Thymus (tissue), 11 donors: ENCODE results near the gene FIBCD1. TPM values are rescaled to one million over a fixed set of nuclear protein-coding genes. Genes with fewer than 3 reads are reported as not detected.

ENCODE experiments used
- DNase-seq, 9 donors: peaks; one replicate each; pipeline ENCODE4 v3.0.0-alpha.2; 2013; ENCODE audit warnings: low spot score in 9 of 9, low read depth in 6 of 9, missing footprints in 1 of 9
- H3K27ac ChIP-seq, 2 donors: one replicate each; pipeline ENCODE4 v1.5.1; 2013; ENCODE audit warnings: control low read depth in 1 of 2, low read depth in 1 of 2, low read length in 1 of 2, mild to moderate bottlenecking in 1 of 2, moderate library complexity in 1 of 2
- H3K27me3 ChIP-seq, 2 donors: one replicate each; pipeline ENCODE4 v1.5.1; 2013; ENCODE audit warnings: low read length in 1 of 2; ENCODE audit not compliant: control insufficient read depth in 2 of 2, insufficient read depth in 1 of 2
- H3K36me3 ChIP-seq, 2 donors: one replicate each; pipeline ENCODE4 v1.5.1; 2013; ENCODE audit warnings: low read length in 1 of 2, mild to moderate bottlenecking in 1 of 2, moderate library complexity in 1 of 2; ENCODE audit not compliant: control insufficient read depth in 2 of 2, insufficient read depth in 2 of 2
- H3K4me1 ChIP-seq, 2 donors: one replicate each; pipeline ENCODE4 v1.5.1; 2013; ENCODE audit warnings: low read length in 2 of 2; ENCODE audit not compliant: control insufficient read depth in 2 of 2, insufficient read depth in 2 of 2
- H3K4me3 ChIP-seq, 2 donors: one replicate each; pipeline ENCODE4 v1.5.1; 2013; ENCODE audit warnings: low read length in 2 of 2, control low read depth in 1 of 2, mild to moderate bottlenecking in 1 of 2
- H3K9me3 ChIP-seq, 2 donors: one replicate each; pipeline ENCODE4 v1.5.1; 2013; ENCODE audit warnings: low read length in 1 of 2, mild to moderate bottlenecking in 1 of 2; ENCODE audit not compliant: control insufficient read depth in 2 of 2, insufficient read depth in 1 of 2
- WGBS: extraction: QIAGEN DNeasy Blood & Tissue Kit; methylation state at CpG from one replicate; pipeline ENCODE4 v1.1.7; 2013; 5-methylcytosine and 5-hydroxymethylcytosine counted together
- polyA plus RNA-seq: library from polyadenylated mRNA; stranded (reverse); fragments of 200-250 nt; gene quantifications from one replicate; pipeline ENCODE4 v1.2.3, GENCODE V29; 2013
- total RNA-seq: library from RNA; stranded (reverse); fragments of 120-200 nt; gene quantifications from one replicate; pipeline ENCODE4 v1.2.4, GENCODE V29; 2013
- donor health status: healthy.

The FIBCD1 gene
- total and polyA plus RNA-seq, 2 donors: 0.05 to 0.09 TPM

- DNase-seq: no peak
- Histone ChIP-seq H3K4me3 (no peak overlapping the region), H3K9me3 (no peaks in the 10 kb centered on the region), H3K27ac (no peak overlapping the region), H3K36me3 (no peaks in the 10 kb centered on the region), H3K4me1 (no peaks in the 10 kb centered on the region), H3K27me3 (peaks cover 0 to 32% of the 10 kb centered on the region in 2 donors)
- WGBS: 86% methylated on average over 31 of the region's 31 CpGs
Observed at GRCh38 chr9:130921989-130922892, 16.8 kb downstream of the FIBCD1 start.

- Histone ChIP-seq H3K27me3 (peaks cover 0 to 35% of the 10 kb centered on the region in 2 donors), H3K27ac (no peak overlapping the region), H3K4me3 (no peak overlapping the region), H3K4me1 (no peaks in the 10 kb centered on the region), H3K36me3 (no peaks in the 10 kb centered on the region), H3K9me3 (no peaks in the 10 kb centered on the region)
- 76% methylated on average over 29 of the region's 29 CpGs for WGBS
- DNase-seq: no peak
Observed at GRCh38 chr9:130921300-130921988, 17.6 kb downstream of the FIBCD1 start.

- 89% methylated on average over 14 of the region's 14 CpGs for WGBS
- no peak for DNase-seq
Observed at GRCh38 chr9:130920762-130921299, 18.2 kb downstream of the FIBCD1 start.

GRCh38 chr9:130920233-130920632 is 18.8 kb downstream of the FIBCD1 start:
- Histone ChIP-seq H3K27ac (no peak overlapping the region), H3K27me3 (peaks cover 0 to 26% of the 10 kb centered on the region in 2 donors), H3K4me3 (no peak overlapping the region), H3K36me3 (no peaks in the 10 kb centered on the region), H3K4me1 (no peaks in the 10 kb centered on the region), H3K9me3 (no peaks in the 10 kb centered on the region)
- WGBS: 97% methylated on average over 8 of the region's 8 CpGs
- DNase-seq: no peak

More at GRCh38 chr9:130920762-130921299, 18.2 kb downstream of the FIBCD1 start:
- peaks cover 0 to 31% of the 10 kb centered on the region in 2 donors for H3K27me3 ChIP-seq
- no peaks in the 10 kb centered on the region for H3K36me3 ChIP-seq
- no peak overlapping the region for H3K27ac ChIP-seq
- no peaks in the 10 kb centered on the region for H3K4me1 ChIP-seq
- no peaks in the 10 kb centered on the region for H3K9me3 ChIP-seq
- H3K4me3 ChIP-seq: no peak overlapping the region

GRCh38 chr9:130919559-130920145 is 19.4 kb downstream of the FIBCD1 start:
- H3K27me3 ChIP-seq: peaks cover 0 to 25% of the 10 kb centered on the region in 2 donors
- H3K4me1 ChIP-seq: no peaks in the 10 kb centered on the region
- H3K9me3 ChIP-seq: no peaks in the 10 kb centered on the region
- no peaks in the 10 kb centered on the region for H3K36me3 ChIP-seq
- no peak for DNase-seq
- no peak overlapping the region for H3K4me3 ChIP-seq
- no peak overlapping the region for H3K27ac ChIP-seq
- WGBS: 75% methylated on average over 14 of the region's 14 CpGs

- Histone ChIP-seq H3K27me3 (peaks cover 0 to 27% of the 10 kb centered on the region in 2 donors), H3K9me3 (no peaks in the 10 kb centered on the region), H3K27ac (no peak overlapping the region), H3K4me1 (no peaks in the 10 kb centered on the region), H3K36me3 (no peaks in the 10 kb centered on the region), H3K4me3 (no peak overlapping the region)
- 91% methylated on average over 33 of the region's 33 CpGs for WGBS
- DNase-seq: no peak
Observed at GRCh38 chr9:130918826-130919558, 20.1 kb downstream of the FIBCD1 start.

- DNase-seq: no peak
- Histone ChIP-seq H3K4me1 (no peaks in the 10 kb centered on the region), H3K36me3 (no peaks in the 10 kb centered on the region), H3K27me3 (peaks cover 0 to 32% of the 10 kb centered on the region in 2 donors), H3K9me3 (no peaks in the 10 kb centered on the region), H3K4me3 (no peak overlapping the region), H3K27ac (no peak overlapping the region)
- WGBS: 81% methylated on average over 9 of the region's 9 CpGs
Observed at GRCh38 chr9:130918101-130918825, 20.8 kb downstream of the FIBCD1 start.
